Esophagus muscularis mucosa (tissue), 3 donors: ENCODE measurements around the gene TPTE.
"Not testable (repeated sequence)": the region's sequence is repeated elsewhere in the genome, so short reads cannot be mapped to it uniquely, and the experiment has no call there.

Experiments used
- CTCF ChIP-seq, 3 experiments: fragments of 200-600 bp in 2 of 3; fragments of 450-650 bp in 1 of 3; sonication (generic) in 2 of 3; IDR thresholded peaks; one replicate each; pipeline ENCODE4 v1.5.1; 2017 to 2019; ENCODE audit warnings: antibody characterized with exemption in 3 of 3, mild to moderate bottlenecking in 2 of 3, moderate library complexity in 1 of 3
- POLR2A ChIP-seq: fragments of 450-650 bp; IDR thresholded peaks from one replicate; pipeline ENCODE4 v1.6.1; 2017; ENCODE audit warnings: antibody characterized with exemption, moderate library complexity, mild to moderate bottlenecking, low read depth

- TF ChIP-seq CTCF (IDR thresholded peaks at IDR 0.05); POLR2A: not testable (repeated sequence)
Observed at GRCh38 chr21:10484864-10485263, 36.5 kb upstream of the TPTE start.
